Stimulated activated naive CD4-positive, alpha-beta T cell treated with Interleukin-2 at 50 U/mL for 16 hours (primary cell): ENCODE data around the gene COL5A1.

Experiments used
- DNase-seq: peaks from one replicate; lab custom pipeline; 2025; lab: John Stamatoyannopoulos, UW

The COL5A1 gene

DNA sequence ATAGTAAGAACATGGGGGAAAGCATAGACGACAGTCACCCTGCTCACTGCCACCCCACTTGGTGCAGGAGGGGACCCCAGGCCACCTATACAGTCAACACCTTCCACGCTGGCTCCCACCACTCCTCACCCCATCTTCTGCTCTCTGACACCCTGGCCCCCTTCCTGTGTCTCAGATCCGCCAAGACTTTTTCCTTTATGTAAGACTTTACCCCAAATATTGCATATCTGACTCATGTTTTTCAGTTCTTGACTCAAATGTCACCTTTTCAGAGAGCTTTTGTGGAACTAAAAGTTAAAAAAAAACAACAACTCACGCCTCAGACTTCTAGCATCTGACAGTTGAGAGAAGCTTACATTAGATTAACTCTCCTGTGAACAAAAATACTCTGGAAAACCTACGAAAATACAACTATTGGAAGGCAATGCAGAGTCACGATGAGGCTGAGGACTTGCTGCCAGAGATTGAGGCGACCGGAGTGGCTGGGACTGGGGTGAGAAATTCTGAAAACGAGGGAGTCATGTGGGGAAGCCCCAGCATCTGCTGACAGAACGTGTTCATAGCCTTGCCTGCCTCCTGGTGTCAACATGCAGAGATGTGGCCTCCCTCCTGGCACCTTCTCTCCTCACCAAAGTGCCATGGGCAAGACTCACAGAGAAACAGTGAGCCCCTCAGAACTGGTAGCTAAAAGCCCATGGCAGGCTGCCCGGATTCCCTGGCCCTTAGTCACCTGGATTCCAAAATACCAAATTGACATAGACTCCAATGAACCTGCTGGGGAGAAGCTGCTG is 216.6 kb downstream of the COL5A1 start:
- DNase-seq: no peak

DNA sequence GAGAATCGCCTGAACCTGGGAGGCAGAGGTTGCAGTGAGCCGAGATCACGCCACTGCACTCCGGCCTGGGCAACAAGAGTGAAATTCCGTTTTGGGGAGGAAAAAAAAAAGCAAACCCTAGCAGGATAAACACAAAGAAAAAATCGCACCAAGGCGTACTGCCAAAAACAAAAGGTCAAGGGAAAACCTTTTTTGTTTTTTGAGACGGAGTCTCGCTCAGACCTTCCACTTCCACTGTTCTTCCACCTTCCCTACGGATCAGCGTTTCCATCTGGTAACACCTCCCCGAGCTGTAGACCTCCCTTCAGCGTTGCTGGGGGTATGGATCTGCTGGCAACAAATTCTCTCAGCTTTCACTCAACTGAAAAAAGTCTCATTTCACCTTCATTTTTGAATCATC is 218.9 kb downstream of the COL5A1 start:
- no peak for DNase-seq

DNA sequence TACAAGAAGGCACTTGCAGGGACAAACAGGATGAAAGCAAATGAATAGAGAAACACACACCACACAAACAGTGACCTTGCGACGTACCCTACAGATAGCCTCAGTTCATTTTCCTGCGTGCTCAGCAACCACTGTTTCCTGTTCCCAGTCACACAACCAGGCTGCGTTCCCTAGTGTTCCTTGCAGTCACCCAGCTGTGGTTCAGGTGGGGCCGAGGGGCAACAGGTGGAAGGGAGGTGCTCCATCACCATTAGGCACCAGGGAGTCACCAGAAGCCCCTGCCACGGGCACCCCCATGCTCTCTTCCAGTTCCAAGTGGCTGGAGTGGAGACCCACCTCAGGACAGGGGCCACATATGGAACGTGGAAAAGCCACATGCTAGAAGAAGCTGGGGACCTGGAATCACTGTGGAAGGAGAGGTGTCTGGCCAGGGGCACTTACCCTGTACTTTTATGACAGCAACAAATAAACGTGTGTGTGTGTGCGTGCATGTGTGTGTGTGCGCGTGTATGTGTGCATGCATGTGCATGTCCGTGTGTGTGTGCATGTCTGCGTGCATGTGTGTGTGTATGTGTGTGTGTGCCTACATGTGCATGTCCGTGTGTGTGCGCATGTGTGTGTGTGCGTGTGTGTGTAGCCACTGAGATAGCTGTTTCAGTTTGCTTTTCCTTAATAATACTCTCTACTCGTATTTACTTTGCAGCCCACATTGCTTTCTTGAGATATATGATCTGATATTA is 220.2 kb downstream of the COL5A1 start:
- no peak for DNase-seq

DNA sequence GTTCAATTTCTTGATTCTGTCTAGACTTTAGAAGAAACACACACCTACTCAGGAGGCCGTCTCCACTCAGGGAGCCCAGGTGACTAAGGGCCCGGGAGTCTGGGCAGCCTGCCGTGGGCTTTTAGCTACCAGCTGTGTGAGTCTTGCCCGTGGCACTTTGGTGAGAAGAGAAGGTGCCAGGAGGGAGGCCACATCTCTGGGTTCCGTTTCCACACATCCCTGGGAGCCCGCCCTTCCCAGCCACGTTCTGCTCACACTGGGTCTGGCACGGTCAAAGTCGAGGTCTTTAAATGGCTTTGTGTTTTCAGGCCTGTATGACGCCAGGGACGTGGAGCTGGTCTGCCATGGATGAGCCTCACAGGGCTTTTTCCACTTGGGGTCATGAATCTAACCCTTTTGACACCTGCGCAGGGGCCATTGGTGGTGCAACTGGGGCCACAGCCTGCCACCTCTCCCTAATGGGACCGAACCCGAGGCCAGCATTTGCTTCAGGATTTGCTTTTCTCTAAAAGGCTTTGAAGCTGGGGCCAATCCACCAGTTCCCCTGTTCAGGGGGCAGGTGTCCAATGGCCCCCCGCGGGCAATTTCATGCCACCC is 221.8 kb downstream of the COL5A1 start:
- DNase-seq: no peak

DNA sequence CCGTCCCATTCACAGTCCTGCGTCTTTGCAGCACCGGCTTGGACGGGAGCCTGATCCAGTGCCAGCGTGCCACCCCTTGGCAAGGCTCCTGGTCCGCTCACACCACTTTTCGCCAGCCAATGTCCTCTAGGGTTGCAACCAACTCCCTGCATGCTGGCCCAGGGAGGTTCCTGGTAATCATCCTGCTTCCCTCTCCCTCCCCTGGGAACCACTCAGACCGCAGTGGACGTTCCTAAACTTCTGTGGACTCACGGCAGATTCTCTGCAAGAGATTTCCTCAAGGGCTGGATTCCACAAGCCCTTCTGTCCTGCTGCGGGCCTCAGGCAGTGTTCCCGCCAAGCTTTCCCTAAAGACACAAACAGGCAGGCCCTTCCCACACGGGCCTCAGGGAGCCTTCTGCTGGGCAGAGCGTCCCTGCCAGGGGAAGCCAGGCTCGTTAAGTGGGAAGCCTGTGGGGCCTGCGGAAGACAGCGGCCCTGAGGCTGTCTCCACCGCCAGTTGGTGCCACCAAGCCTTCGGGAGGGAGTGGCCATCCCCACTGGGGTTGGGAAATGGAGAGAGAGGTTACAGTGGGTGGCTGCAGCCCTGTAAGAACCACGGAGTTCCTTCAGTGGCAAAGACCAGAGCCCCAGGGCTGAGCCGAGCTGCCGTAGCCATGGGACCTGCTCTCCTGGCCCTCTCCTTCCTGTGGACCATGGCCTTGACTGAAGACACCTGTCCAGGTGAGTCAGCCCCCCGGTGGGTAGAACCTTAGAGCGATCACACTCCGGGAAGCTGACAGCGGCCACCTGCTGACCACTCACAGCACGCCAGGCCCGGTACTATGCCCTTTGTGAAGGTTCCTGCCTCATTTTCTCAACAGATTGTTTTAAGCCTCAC is 222.6 kb downstream of the COL5A1 start:
- DNase-seq: no peak

DNA sequence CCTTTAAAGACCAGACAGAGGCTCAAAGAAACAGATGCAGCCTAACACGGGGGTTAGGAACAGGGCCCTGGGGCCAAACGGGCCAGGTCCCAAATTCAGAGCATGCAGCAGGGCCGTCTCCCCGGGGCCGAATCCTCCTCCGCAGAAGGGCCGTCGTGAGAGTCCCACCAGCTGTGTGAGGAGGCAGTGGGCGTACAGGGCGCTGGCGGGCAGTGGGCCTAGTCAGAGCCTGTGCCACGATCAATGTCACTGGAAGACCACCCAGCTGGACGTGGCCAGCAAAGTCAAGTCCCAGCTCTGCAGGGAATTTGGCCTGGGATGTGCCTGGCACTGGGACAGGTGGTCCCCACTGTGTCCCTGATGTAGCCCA is 223.2 kb downstream of the COL5A1 start:
- no peak for DNase-seq

DNA sequence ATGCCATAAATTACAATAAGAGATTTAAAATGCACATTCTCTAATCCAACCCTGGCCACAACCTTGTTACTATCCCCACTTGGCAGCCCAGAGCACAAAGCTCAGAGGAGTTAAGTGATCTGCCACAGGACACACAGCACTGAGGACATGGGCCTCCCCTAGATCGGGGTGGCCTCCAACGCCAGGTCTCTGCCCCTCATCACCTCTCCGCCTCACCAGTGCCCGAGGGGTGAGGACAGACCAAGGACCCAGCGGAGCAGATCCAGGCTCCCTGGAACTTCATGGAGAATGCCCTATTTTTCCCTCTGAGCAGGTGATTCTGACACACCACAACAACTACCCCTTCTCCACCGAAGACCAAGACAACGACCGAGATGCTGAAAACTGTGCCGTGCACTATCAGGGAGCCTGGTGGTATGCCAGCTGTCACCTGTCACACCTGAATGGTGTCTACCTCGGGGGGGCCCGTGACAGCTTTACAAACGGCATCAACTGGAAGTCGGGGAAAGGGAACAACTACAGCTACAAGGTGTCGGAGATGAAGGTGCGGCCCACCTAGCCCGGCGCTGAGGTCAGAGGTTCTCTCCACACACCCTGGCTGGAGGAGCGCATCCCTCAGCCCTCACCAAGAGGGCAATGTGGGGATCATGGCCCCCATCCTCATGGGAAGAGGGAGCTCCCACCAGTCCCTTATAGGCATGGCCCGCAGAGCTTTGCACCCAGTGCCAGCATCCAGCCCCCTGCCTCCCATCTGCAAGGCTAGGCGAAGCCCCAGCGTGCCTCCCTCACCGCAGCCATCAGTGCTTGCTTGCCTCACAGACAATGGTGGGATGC is 226.5 kb downstream of the COL5A1 start:
- no peak for DNase-seq

DNA sequence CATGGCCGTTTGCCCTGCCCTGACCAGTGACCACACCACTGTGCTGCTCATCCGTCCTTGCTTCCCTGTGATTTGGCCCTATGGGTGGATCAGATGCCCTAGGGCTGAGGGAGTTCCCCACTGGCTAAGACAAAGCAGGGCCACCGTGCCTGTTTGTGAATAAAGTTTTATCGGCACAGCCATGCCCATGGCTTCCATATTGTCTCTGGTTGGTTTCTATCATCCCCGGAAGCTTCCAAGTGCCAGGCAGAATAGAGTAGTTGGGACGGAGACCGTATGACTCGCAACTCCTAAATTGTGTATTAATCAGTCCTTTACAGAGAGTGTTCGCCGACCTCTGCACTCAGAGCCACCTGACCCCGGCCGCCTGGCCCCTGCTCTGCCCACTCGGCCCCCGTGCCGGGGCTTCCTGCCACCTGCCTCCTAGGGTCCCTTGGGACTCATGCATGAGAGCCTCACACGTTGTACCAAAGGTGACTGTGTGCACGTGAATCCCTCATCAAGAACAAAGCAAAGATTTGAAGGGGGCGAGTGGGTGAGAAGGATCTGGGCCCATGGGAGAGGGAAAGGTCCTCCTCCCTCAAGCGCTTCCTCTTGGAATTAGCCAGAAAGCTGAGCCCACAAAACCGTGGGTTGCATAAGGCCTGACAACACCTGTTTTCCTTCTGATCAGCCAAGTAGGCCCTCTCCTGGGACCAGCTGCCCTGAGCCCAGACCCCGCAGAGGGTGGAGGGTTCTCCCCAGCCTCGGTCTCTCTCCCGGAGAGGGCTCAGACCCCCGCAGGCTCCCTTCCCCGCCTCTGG is 227.3 kb downstream of the COL5A1 start:
- no peak for DNase-seq

DNA sequence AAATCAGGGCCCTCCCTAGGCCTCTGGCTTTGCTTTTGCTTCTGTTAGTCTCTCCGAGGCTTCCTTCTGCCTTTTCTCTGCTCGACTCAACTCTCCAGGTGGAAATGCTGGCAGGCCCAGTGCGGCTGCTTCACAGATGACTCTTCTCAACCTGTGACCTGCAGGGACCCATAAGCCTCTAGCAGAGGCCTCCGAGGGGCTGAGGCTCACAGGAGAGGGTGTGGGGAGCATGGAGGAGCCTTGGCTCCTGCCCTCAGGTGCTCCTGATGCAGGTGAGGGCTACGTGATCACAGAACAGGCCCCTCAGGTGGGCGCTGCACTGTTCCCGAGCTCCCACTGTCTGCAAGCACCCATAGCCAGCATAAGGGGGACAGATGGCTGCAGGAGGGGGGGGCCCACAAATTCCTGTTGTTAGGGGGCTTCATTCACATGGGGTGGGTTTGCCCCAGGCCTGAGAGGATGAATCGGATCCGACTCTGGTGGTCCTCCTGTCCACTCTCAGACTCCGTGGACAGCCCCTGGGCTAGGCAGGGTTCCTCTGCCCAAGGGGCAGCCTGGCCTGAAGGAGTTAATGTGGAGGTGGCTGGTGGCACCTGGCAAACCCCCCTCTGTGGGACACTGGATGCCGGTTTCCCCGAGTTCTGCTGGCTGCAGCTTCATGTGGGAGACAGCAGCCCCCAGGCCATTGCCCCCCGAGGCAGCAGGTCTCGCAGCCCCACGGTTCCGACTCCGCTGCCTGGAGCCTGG is 228.1 kb downstream of the COL5A1 start:
- no peak for DNase-seq

DNA sequence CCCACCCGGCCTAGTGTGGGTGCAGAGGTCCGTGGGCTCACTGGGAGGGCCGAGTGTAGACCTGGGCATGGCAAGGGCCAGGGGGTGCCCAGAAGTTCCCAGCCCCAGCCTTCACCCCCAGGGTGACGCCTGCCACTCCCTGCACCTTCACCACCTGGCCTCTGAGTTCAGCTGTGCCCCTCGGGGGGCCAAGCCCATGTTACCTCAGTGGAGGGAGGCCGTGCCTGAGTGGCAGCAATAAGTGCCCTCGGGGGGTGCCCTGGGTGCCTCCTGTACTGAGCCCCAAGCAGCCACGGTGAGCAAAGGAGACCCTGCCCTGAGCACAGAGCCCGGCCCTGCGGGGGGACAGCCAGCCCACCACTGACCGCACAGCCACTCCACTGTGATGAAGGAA is 228.7 kb downstream of the COL5A1 start:
- no peak for DNase-seq

DNA sequence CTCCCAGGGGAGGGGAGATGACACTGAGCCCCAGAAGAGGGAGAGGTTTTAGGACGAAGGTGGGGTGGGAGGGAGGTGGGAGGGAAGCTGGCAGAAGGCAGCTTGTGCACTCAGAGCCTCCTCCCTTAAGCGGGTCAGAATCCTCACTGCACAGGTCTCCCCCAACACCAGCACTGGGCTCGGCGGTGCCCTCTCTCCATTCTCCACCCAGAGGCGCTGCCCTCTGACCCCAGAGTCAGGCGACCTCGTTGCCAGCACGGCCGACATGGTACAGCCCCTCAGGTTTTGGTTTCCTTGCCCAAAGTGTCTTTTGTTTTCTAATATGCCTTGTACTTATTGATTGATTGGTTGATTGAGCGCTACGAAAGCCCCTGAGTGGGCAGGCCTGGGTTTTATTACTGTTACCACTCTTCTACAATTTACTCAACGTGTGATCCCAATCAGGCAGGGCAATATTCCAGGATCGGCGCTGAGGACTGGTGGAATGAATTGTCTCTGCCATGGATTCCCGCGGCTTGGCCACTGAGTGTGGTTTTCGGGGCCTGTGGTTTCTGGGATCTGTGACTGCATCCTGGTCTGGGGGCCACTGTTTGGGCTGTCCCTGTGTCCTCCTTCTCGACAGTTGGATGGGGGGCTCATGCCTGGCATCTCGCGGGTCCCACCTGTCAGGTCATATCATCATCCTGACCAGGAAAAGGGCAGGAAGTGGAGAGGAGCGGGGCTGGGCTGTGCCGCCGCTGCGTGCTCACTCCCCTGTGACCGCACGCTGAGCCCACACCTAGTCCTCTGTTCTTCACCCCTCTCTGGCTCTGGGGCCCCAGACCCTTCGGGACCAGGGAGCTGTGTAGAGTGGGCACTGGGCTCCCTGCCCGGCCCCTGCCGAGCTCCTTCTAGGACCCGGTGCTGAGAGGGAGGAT is 229.4 kb downstream of the COL5A1 start:
- no peak for DNase-seq

DNA sequence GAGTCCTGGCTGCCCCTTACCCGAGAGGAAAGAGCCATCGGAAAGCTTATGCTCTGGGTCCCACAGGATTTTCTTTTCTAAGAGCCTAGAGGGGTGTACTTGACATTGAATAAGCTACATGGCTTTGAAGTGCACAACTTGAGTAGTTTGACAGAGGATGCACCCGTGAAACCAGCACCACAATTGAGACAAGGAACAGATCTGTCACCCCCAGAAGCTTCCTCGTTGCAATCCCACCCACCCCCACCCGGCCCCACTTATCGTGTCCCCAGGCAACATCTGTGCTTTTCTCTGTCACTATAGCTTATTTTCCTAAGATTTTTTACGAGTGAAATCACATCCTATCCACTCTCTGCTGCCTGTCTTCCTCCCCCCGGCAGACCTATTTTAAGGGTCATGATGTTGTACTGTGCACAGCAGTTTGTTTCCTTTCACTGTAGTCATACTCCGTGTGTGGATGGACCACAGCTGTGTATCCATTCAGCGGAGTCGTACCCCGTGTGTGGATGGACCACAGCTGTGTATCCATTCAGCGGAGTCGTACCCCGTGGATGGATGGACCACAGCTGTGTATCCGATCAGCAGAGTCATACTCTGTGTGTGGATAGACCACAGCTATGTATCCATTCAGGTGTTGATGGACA is 230.2 kb downstream of the COL5A1 start:
- DNase-seq: no peak

DNA sequence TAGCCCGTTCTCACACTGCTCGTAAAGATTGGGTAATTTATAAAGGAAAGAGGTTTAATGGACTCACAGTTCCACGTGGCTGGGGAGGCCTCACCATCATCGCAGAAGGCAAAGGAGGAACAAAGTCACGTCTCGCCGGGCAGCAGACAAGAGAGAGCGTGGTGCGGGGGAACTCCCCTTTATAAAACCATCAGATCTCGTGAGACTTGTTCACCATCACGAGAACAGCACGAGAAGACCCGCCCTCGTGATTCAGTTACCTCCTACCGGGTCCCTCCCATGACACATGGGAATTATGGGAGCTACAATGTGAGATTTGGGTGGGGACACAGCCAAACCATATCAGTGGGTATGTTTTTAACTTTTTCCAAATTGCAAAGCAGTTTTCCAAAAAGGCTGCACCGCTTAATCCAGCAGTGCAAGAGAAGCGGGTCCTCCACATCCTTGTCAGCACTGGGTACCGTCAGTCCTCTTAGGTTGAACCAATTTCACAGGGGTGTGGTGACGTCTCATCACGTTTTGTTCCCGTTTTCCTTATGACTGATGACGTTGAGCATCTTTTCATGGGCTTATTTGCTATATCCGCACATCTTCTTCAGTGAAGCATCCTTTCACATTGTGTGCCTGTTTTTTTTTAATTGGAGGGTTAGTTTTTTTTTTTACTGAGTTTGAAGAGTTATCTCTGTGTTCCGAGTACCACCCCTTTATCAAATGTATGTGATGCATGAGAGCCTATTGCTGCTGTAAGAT is 231.1 kb downstream of the COL5A1 start:
- no peak for DNase-seq

DNA sequence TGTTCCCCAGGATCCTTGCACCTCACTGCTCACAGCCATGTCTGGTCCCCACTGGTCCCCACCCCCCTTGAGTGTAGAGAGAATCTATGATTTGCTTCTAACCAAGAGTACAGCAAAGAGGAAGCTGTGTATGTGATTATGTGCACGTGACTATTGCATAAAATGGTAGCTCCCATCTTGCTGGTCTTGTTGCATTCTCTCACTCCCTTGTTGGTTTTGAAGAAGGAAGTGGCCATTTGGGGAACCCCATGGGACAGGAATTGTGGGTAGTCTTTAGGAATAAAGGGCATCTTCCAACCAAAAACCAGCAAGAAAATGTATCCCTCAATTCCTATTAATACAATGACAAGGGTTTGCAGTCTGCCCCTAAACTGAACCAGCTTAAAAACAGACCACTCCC is 233.8 kb downstream of the COL5A1 start:
- DNase-seq: no peak

DNA sequence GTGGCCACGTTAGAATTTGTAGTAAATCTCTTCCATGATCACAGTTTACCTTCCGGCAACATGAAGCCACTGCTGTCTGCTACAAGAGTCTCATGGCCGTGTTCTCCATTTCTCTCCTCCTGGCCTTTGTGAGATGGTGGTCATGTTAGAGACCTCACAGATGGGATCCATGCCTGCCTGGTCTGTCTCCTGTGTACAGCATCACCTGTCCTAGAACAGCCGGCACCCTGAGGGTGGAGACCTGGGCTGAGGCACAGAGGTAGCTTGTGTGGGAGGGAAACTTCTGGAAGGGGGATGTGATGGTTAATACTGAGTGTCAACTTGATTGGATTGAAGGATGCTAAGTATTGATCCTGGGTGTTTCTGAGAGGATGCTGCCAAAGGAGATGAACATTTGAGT is 235.9 kb downstream of the COL5A1 start:
- DNase-seq: no peak

DNA sequence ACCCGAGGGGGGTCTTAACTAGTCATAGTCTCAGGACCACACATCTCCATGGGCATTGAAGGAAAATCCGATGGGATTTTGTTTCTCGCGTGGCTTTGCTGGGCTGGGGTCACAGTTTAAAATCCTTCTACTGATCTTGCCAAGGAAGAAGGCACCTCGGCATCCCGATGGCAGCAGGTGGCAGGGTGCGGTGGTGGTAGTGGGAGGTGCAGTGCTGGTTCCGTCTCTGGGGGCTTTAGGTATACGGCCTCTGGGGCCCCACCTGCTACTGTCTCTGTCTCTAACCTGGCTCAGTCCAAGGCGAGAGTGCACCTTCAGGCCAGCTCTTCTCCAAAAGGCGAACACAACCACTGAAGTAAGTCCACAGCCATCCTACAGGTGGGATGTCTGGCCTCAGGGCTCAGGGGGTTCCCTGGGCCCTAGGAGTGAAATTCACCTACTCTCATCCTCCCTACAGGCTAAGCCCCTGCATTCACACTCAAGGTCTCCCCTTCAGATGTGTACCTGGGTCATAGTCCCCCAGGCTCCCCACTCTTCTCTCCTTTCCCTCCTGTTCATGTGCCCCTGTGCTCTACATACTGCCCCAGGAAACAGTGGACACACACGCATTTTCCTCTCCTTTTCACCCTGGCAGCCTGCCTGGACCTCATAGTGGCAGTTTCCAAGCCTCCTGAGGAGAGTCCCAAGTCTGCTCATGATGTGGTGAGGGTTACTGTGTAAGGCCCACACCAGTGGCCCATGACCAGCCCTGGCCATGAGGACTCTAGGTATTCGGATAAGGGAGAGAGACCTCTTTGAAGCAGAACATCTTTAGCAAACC is 238.3 kb downstream of the COL5A1 start:
- DNase-seq: no peak
